A673 (cell line): ENCODE measurements around the gene SRSF6. TPM values are rescaled to one million over a fixed set of nuclear protein-coding genes. Genes with fewer than 3 reads are reported as not detected.

Source experiments
- BruUV-seq: library from RNA; stranded (reverse); fragments of 400-500 nt; replicated peaks from 2 replicates; lab custom pipeline; 2021; lab: Mats Ljungman, UMichigan
- CTCF ChIA-PET: fragments of 300-600 bp; sonication (Branson Sonifier 250); formaldehyde crosslinking; loops from one replicate; lab custom pipeline; 2022; ENCODE audit warnings: antibody characterized with exemption; lab: Charles Lee
- POLR2A ChIA-PET: fragments of 300-600 bp; sonication (Branson Sonifier 250); formaldehyde crosslinking; loops from one replicate; lab custom pipeline; 2022; ENCODE audit warnings: antibody characterized with exemption; ENCODE audit not compliant: low non-redundant PET; lab: Charles Lee
- DNase-seq: peaks from one replicate; pipeline ENCODE4 v3.0.0-alpha.2; 2015; ENCODE audit warnings: low spot score
- H3K27ac ChIP-seq: fragments of 200-600 bp; sonication (generic); 2 replicates; pipeline ENCODE4 v1.5.1; 2016; ENCODE audit warnings: mixed run types, low read depth, mild to moderate bottlenecking, mixed read lengths, antibody characterized with exemption, low read length; ENCODE audit not compliant: poor library complexity, severe bottlenecking
- H3K27me3 ChIP-seq: fragments of 200-600 bp; sonication (generic); replicated peaks from 2 replicates; pipeline ENCODE4 v1.6.1; 2017; ENCODE audit warnings: mixed run types, low read depth, mild to moderate bottlenecking, mixed read lengths, antibody characterized with exemption, low read length; ENCODE audit not compliant: insufficient read depth, poor library complexity
- H3K36me3 ChIP-seq: fragments of 200-600 bp; sonication (generic); 2 replicates; pipeline ENCODE4 v1.6.1; 2016; ENCODE audit warnings: mixed run types, mild to moderate bottlenecking, mixed read lengths, antibody characterized with exemption, low read length; ENCODE audit not compliant: insufficient read depth, poor library complexity, severe bottlenecking
- H3K4me1 ChIP-seq: fragments of 200-600 bp; sonication (generic); 2 replicates; pipeline ENCODE4 v1.6.1; 2017; ENCODE audit warnings: mixed run types, mild to moderate bottlenecking, mixed read lengths, antibody characterized with exemption, low read length; ENCODE audit not compliant: insufficient read depth, poor library complexity, severe bottlenecking
- H3K4me3 ChIP-seq: fragments of 200-600 bp; sonication (generic); 2 replicates; pipeline ENCODE4 v1.5.1; 2016; ENCODE audit warnings: low read depth, mixed run types, mild to moderate bottlenecking, mixed read lengths, low read length; ENCODE audit not compliant: poor library complexity, severe bottlenecking
- H3K9me3 ChIP-seq: fragments of 200-600 bp; sonication (generic); 2 replicates; pipeline ENCODE4 v1.6.1; 2016; ENCODE audit warnings: mixed run types, low read depth, mild to moderate bottlenecking, mixed read lengths, antibody characterized with exemption, low read length; ENCODE audit not compliant: poor library complexity, severe bottlenecking
- EZH2 ChIP-seq: fragments of 200-600 bp; sonication (generic); IDR thresholded peaks from 2 replicates; pipeline ENCODE4 v1.6.1; 2017; ENCODE audit warnings: borderline replicate concordance, low read depth, mild to moderate bottlenecking, mixed read lengths, antibody characterized with exemption, low read length; ENCODE audit not compliant: poor library complexity, severe bottlenecking
- intact Hi-C: fragments of 100-400 bp; cut with micrococcal nuclease; formaldehyde crosslinking; loops from one replicate; pipeline ENCODE4 v1.10.0; 2022; ENCODE audit not compliant: unreplicated experiment
- total RNA-seq: library from RNA; stranded (reverse); gene quantifications from 2 replicates; pipeline ENCODE4 v1.2.3, GENCODE V29; 2021
- TF ChIP-seq, protein P1 (sequence below): fragments of 300-800, 200-600 bp; sonication (generic); conservative IDR thresholded peaks from 2 replicates; pipeline ENCODE4 v1.5.1; 2017; ENCODE audit warnings: low read depth, mild to moderate bottlenecking, antibody characterized with exemption, low read length, moderate library complexity, mixed read lengths

SRSF6 gene
- total RNA-seq, 1 experiment from 2014 or later = 212 TPM

DNA sequence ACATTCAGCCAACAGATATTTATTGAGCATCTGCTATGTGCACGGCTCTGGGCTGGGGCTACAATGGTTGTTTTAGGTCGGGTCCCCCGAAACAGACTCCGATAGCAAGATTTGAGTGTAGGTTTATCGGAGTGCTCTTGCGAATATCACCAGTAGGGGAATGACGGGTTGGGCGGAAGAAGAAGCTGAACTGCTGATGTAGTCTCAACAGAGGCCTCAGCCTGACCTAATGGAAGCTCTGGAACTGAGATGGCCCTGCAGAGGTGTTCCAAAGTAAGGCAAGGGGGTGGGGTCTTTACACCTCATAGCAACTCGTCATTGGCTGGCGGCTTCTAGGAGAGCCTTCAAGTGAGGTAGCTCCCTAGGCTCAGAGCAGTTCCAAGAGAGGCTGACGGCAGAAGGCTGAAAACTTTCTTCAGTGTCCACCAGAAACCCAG is 50.9 kb downstream of the SRSF6 start:
- H3K36me3 ChIP-seq = no peaks in the 10 kb centered on the region
- no peak overlapping the region for H3K27ac ChIP-seq
- CTCF ChIA-PET = no interaction called here
- intact Hi-C loops = no loop called here
- no TSS peak for BruUV-seq
- no peaks in the 10 kb centered on the region for H3K9me3 ChIP-seq
- no peak for TF ChIP-seq EZH2
- TF ChIP-seq, protein P1, sequence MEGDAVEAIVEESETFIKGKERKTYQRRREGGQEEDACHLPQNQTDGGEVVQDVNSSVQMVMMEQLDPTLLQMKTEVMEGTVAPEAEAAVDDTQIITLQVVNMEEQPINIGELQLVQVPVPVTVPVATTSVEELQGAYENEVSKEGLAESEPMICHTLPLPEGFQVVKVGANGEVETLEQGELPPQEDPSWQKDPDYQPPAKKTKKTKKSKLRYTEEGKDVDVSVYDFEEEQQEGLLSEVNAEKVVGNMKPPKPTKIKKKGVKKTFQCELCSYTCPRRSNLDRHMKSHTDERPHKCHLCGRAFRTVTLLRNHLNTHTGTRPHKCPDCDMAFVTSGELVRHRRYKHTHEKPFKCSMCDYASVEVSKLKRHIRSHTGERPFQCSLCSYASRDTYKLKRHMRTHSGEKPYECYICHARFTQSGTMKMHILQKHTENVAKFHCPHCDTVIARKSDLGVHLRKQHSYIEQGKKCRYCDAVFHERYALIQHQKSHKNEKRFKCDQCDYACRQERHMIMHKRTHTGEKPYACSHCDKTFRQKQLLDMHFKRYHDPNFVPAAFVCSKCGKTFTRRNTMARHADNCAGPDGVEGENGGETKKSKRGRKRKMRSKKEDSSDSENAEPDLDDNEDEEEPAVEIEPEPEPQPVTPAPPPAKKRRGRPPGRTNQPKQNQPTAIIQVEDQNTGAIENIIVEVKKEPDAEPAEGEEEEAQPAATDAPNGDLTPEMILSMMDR = 0 out of 2 replicates have a peak, but pooled peaks have one; percentile 18
- no peaks in the 10 kb centered on the region for H3K4me1 ChIP-seq
- POLR2A ChIA-PET = no interaction called here
- H3K27me3 ChIP-seq = peaks cover 22% of the 10 kb centered on the region
- no peak overlapping the region for H3K4me3 ChIP-seq
- DNase-seq = no peak

DNA sequence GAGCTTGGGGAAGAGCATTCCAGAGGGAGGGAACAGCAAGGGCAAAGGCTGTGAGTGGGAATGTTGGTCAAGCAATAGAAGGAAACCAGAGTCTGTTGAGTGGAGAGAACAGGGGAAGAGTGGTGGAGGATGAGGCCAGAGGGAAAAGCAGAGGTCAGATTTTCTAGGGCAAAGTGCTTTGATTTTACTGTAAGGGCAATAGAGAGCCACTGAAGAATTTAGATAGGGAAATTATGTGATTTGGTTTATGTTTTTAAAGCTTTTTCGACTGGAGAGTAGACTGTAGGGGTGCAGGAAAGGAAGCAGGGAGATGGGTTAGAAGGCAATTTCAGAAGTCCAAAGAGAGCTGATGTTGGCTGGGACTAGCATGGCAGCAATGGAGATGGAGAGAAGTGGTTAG is 54.2 kb downstream of the SRSF6 start:
- no peaks in the 10 kb centered on the region for H3K9me3 ChIP-seq
- H3K27me3 ChIP-seq = peaks cover 12% of the 10 kb centered on the region
- DNase-seq = no peak
- intact Hi-C loops = no loop called here
- TF ChIP-seq, protein P1 = no peak
- TF ChIP-seq EZH2 = no peak
- CTCF ChIA-PET = no interaction called here
- no peak overlapping the region for H3K27ac ChIP-seq
- POLR2A ChIA-PET = no interaction called here
- H3K4me3 ChIP-seq = no peak overlapping the region
- H3K4me1 ChIP-seq = no peaks in the 10 kb centered on the region
- BruUV-seq = no TSS peak
- no peaks in the 10 kb centered on the region for H3K36me3 ChIP-seq

DNA sequence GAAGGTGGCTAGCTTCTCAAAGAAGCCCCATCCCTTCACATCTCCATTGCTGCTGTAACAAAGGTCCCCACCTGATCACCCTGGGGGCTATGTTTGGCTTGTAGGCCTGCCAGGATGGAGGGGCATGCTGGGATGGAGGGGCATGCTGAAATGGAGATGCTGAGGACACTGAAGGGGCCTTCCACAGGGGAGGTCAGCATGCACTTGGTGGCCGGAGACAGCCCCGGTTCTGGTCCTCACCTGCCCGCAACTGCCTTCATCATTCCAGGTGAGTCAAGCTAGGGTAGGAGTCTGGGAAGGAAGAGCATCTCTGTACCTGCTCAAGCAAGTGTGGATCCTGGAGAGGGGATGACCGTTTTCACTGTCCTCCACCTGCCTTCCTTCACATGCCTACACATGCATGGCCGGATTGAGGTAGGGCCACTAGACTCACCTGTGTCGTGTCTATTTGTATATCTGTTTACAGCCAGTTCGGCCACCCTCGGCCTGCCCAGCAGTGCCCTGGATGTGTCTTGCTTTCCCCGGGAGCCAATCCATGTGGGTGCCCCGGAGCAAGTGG is 55.8 kb downstream of the SRSF6 start:
- intact Hi-C loops = no loop called here
- Histone ChIP-seq H3K27ac (no peak overlapping the region), H3K9me3 (no peaks in the 10 kb centered on the region), H3K4me3 (peak overlapping the region; percentile 63), H3K4me1 (no peaks in the 10 kb centered on the region), H3K27me3 (peaks cover 2% of the 10 kb centered on the region), H3K36me3 (no peaks in the 10 kb centered on the region)
- TF ChIP-seq, protein P1 = no peak
- TF ChIP-seq EZH2 = no peak
- ChIA-PET POLR2A (no interaction called here), CTCF (no interaction called here)
- no peak for DNase-seq
- no TSS peak for BruUV-seq

Other genes starting within 250 kb of the SRSF6 start
- 8.1 and 9.6 TPM in 2 replicates for gene L3MBTL1, start 49.8 kb downstream of the SRSF6 start, total RNA-seq
- 0.13 and 1.1 TPM in 2 replicates for gene SGK2, start 101.1 kb downstream of the SRSF6 start, total RNA-seq
- gene IFT52, start 133.0 kb downstream of the SRSF6 start, total RNA-seq = 44.3 and 49.6 TPM in 2 replicates
- gene MYBL2, start 209.2 kb downstream of the SRSF6 start, total RNA-seq = 256 TPM in 2 replicates